ENCODE measurements around the gene DLL4. TPM values are rescaled to one million over a fixed set of nuclear protein-coding genes. Genes with fewer than 3 reads are reported as not detected.

DLL4 gene
- total RNA-seq, 1 experiment from 2014 or later: 1.5 TPM

DNA sequence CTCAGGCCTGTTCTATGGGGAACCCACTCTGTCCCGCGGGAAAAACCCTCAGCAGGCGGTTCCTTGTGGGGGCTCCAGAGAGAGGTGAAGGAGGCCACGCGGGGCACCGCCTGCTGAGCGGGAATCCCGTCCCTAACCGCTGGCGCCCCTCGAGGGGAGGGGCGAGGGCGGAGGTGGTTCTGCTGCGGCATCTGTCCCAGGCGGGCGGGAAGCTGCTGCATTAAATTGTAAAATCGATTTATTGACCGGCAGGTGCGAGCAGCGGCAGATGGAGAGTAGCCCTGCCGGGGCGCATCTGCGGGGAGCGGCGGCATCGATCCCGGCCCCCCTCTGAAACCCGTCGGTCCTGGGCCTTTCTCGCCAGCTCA lies 3.7 kb upstream of the DLL4 start:
- ChIA-PET CTCF (interaction anchor here (1.1 kb wide), 1 partner anchor 20 kb away, joined by 3 read pairs; no protein-coding TSS in a partner anchor), RAD21 (ENCODE audit: low non-redundant PET in 1 of 2, low total read pairs in 2 of 2, uncharacterized antibody in 2 of 2, unreplicated experiment in 2 of 2) (no interaction called here), POLR2A (no interaction called here)
- Histone ChIP-seq H3K4me3 (replicated peaks in 1 of 2; ENCODE audit: low read depth in 1 of 2, low read length in 2 of 2) (no peak overlapping the region), H2AFZ (ENCODE audit: low read depth, low read length, poor library complexity, severe bottlenecking) (no peak overlapping the region), H3K4me2 (ENCODE audit: low read length) (no peak overlapping the region), H3K79me2 (ENCODE audit: insufficient read depth, low read length) (no peaks in the 10 kb centered on the region), H3K36me3 (ENCODE audit: control insufficient read depth in 1 of 2, insufficient read depth in 2 of 2, low read length in 2 of 2) (no peaks in the 10 kb centered on the region), H4K20me1 (ENCODE audit: insufficient read depth) (no peaks in the 10 kb centered on the region), H3K9ac (ENCODE audit: low read length) (no peak overlapping the region), H3K4me1 (ENCODE audit: control insufficient read depth in 1 of 2, insufficient read depth in 2 of 2, low read length in 2 of 2) (peaks cover 12 to 31% of the 10 kb centered on the region in 2 experiments), H3K9me3 (ENCODE audit: control insufficient read depth in 1 of 2, insufficient read depth in 1 of 2, low read depth in 1 of 2, low read length in 2 of 2) (no peaks in the 10 kb centered on the region), H3K27me3 (ENCODE audit: insufficient read depth, low read length) (peaks cover 15% of the 10 kb centered on the region; the same call in 1 of the 2 replicates), H3K9me2 (ENCODE audit: insufficient read depth) (no peaks in the 10 kb centered on the region), H3K27ac (ENCODE audit: low read depth, low read length) (no peak overlapping the region)
- intact Hi-C loops (cut with micrococcal nuclease): no loop called here
- ATAC-seq (no peak), DNase-seq (ENCODE audit: low read depth, low spot score) (no peak)
- no peak for TF ChIP-seq EZH2phosphoT487 (IDR thresholded peaks at IDR 0.05; ENCODE audit: borderline replicate concordance)
- TF ChIP-seq YY1 (IDR thresholded peaks at IDR 0.05; ENCODE audit: extremely low read depth, insufficient replicate concordance, low read depth, low read length): no peak
- TF ChIP-seq JUND (IDR thresholded peaks at IDR 0.05): no peak
- TF ChIP-seq ZFX (IDR thresholded peaks at IDR 0.05): no peak
- TF ChIP-seq POLR2A (IDR thresholded peaks at IDR 0.05; ENCODE audit: borderline replicate concordance, extremely low read depth, insufficient read depth, insufficient read length): no peak
- no peak for TF ChIP-seq POLR2AphosphoS5 (IDR thresholded peaks at IDR 0.05; ENCODE audit: low read depth, low read length)
- BruUV-seq (replicated peaks): no TSS peak

DNA sequence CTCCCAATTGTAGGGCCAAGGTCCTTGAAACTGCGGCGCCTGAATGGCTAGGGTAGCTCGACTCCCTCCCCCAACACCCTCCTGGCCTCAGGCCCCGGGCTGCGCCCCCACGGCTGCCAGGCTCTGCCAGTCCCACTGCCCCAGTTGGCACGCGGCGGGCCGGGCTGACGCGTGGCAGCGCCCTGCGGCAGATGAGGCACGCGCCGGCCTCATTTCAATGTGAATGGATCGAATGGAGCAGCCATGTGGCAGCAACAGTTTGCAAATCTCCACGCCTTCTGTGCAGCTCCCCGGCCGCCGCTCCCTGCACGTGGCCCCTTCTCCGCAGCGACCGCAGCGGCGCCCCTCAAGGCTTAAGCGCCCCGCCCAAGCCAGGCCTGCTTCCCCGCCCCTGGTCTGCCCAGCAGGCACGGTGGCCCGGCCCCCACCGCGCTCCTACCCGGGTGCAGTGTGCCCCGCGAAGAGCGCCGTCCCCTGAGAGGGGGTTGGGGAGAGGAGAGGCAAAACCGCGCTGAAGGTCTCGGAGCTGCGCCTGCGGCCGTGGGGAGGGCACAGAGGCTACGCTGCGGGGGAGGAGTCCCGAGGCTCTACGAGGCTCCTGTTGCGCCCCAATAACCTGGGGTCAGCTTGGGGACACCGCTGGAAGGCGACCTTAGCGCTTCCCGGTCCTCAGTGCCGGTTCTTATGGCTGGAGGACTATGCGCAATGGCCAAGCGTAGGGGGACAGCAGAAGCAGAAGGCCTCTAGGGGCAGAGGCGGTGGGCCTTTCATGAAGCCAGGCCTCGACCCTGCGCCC lies 3.1 kb upstream of the DLL4 start:
- no peak overlapping the region for H3K4me3 ChIP-seq (replicated peaks in 1 of 2; ENCODE audit: low read depth in 1 of 2, low read length in 2 of 2)
- TF ChIP-seq EGR1 (IDR thresholded peaks at IDR 0.05; ENCODE audit: low read depth) (no peak), SIN3A (IDR thresholded peaks at IDR 0.05; ENCODE audit: low read depth) (no peak), ZNF274 (IDR thresholded peaks at IDR 0.05; ENCODE audit: low read depth, low read length) (no peak), ZFX (IDR thresholded peaks at IDR 0.05) (no peak), ELF1 (IDR thresholded peaks at IDR 0.05; ENCODE audit: borderline replicate concordance, low read depth) (no peak), POLR2AphosphoS5 (IDR thresholded peaks at IDR 0.05; ENCODE audit: low read depth, low read length) (no peak), EZH2 (IDR thresholded peaks at IDR 0.05) (no peak), CEBPB (IDR thresholded peaks at IDR 0.05; ENCODE audit: low read depth) (no peak)
- TF ChIP-seq, protein P1, sequence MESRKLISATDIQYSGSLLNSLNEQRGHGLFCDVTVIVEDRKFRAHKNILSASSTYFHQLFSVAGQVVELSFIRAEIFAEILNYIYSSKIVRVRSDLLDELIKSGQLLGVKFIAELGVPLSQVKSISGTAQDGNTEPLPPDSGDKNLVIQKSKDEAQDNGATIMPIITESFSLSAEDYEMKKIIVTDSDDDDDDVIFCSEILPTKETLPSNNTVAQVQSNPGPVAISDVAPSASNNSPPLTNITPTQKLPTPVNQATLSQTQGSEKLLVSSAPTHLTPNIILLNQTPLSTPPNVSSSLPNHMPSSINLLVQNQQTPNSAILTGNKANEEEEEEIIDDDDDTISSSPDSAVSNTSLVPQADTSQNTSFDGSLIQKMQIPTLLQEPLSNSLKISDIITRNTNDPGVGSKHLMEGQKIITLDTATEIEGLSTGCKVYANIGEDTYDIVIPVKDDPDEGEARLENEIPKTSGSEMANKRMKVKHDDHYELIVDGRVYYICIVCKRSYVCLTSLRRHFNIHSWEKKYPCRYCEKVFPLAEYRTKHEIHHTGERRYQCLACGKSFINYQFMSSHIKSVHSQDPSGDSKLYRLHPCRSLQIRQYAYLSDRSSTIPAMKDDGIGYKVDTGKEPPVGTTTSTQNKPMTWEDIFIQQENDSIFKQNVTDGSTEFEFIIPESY (IDR thresholded peaks at IDR 0.05; ENCODE audit: extremely low read depth, insufficient replicate concordance, low read length): no peak
- TF ChIP-seq, protein P2, sequence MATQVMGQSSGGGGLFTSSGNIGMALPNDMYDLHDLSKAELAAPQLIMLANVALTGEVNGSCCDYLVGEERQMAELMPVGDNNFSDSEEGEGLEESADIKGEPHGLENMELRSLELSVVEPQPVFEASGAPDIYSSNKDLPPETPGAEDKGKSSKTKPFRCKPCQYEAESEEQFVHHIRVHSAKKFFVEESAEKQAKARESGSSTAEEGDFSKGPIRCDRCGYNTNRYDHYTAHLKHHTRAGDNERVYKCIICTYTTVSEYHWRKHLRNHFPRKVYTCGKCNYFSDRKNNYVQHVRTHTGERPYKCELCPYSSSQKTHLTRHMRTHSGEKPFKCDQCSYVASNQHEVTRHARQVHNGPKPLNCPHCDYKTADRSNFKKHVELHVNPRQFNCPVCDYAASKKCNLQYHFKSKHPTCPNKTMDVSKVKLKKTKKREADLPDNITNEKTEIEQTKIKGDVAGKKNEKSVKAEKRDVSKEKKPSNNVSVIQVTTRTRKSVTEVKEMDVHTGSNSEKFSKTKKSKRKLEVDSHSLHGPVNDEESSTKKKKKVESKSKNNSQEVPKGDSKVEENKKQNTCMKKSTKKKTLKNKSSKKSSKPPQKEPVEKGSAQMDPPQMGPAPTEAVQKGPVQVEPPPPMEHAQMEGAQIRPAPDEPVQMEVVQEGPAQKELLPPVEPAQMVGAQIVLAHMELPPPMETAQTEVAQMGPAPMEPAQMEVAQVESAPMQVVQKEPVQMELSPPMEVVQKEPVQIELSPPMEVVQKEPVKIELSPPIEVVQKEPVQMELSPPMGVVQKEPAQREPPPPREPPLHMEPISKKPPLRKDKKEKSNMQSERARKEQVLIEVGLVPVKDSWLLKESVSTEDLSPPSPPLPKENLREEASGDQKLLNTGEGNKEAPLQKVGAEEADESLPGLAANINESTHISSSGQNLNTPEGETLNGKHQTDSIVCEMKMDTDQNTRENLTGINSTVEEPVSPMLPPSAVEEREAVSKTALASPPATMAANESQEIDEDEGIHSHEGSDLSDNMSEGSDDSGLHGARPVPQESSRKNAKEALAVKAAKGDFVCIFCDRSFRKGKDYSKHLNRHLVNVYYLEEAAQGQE (IDR thresholded peaks at IDR 0.05; ENCODE audit: low read depth): no peak
- TF ChIP-seq, protein P3, sequence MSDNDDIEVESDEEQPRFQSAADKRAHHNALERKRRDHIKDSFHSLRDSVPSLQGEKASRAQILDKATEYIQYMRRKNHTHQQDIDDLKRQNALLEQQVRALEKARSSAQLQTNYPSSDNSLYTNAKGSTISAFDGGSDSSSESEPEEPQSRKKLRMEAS (IDR thresholded peaks at IDR 0.05): no peak

More for the DNA sequence above, 3.1 kb upstream of the DLL4 start:
- ChIA-PET RAD21 (ENCODE audit: low non-redundant PET in 1 of 2, low total read pairs in 2 of 2, uncharacterized antibody in 2 of 2, unreplicated experiment in 2 of 2) (no interaction called here), CTCF (interaction anchor here (1.1 kb wide), 1 partner anchor 20 kb away, joined by 3 read pairs; no protein-coding TSS in a partner anchor), POLR2A (no interaction called here)
- intact Hi-C loops (cut with micrococcal nuclease): no loop called here
- no peaks in the 10 kb centered on the region for H3K79me2 ChIP-seq (ENCODE audit: insufficient read depth, low read length)
- H3K9me2 ChIP-seq (ENCODE audit: insufficient read depth): no peaks in the 10 kb centered on the region
- no peak for DNase-seq (ENCODE audit: low read depth, low spot score)
- H3K27ac ChIP-seq (ENCODE audit: low read depth, low read length): no peak overlapping the region
- no peak overlapping the region for H3K9ac ChIP-seq (ENCODE audit: low read length)
- H3K9me3 ChIP-seq (ENCODE audit: control insufficient read depth in 1 of 2, insufficient read depth in 1 of 2, low read depth in 1 of 2, low read length in 2 of 2): no peaks in the 10 kb centered on the region
- H3K4me2 ChIP-seq (ENCODE audit: low read length): no peak overlapping the region
- ATAC-seq: no peak
- peaks cover 15% of the 10 kb centered on the region; the same call in 1 of the 2 replicates for H3K27me3 ChIP-seq (ENCODE audit: insufficient read depth, low read length)
- no peak overlapping the region for H2AFZ ChIP-seq (ENCODE audit: low read depth, low read length, poor library complexity, severe bottlenecking)
- BruUV-seq (replicated peaks): no TSS peak
- H4K20me1 ChIP-seq (ENCODE audit: insufficient read depth): no peaks in the 10 kb centered on the region
- no peaks in the 10 kb centered on the region for H3K36me3 ChIP-seq (ENCODE audit: control insufficient read depth in 1 of 2, insufficient read depth in 2 of 2, low read length in 2 of 2)
- H3K4me1 ChIP-seq (ENCODE audit: control insufficient read depth in 1 of 2, insufficient read depth in 2 of 2, low read length in 2 of 2): peaks cover 17 to 37% of the 10 kb centered on the region in 2 experiments

Data from HCT116 (cell line).